Heart left ventricle (tissue), 16 donors: ENCODE data around the gene MYO19. TPM values are rescaled to one million over a fixed set of nuclear protein-coding genes. Genes with fewer than 3 reads are reported as not detected.

Source experiments
- ATAC-seq, 4 donors: fragments of 200-7000 bp; cut with Tn5 transposase; one replicate each; pipeline ENCODE4 v1.9.1; 2020 to 2022; ENCODE audit warnings: moderate library complexity in 4 of 4, mild to moderate bottlenecking in 3 of 4, moderate number of reproducible peaks in 1 of 4
- DNase-seq, 5 donors: peaks; one replicate each; pipeline ENCODE4 v3.0.0-alpha.2; 2020
- H3K27ac ChIP-seq, 12 donors: fragments of 200-600 bp; sonication (generic) in 4 of 12; one replicate each; pipeline versions ENCODE4 v1.5.0 to v1.8.0; 2016 to 2022; ENCODE audit warnings: mild to moderate bottlenecking in 2 of 12
- H3K27me3 ChIP-seq, 9 donors: fragments of 200-600 bp; sonication (generic) in 2 of 9; one replicate each; pipeline versions ENCODE4 v1.5.1 to v1.8.0; 2016 to 2022; ENCODE audit warnings: mild to moderate bottlenecking in 3 of 9
- H3K36me3 ChIP-seq, 9 donors: fragments of 200-600 bp; sonication (generic) in 2 of 9; one replicate each; pipeline versions ENCODE4 v1.5.0 to v1.8.0; 2018 to 2022; ENCODE audit warnings: mild to moderate bottlenecking in 2 of 9
- H3K4me1 ChIP-seq, 12 donors: fragments of 200-600 bp; sonication (generic) in 4 of 12; one replicate each; pipeline versions ENCODE4 v1.5.0 to v1.8.0; 2016 to 2022; ENCODE audit warnings: mild to moderate bottlenecking in 3 of 12
- H3K4me3 ChIP-seq, 12 donors: fragments of 200-600 bp; sonication (generic) in 4 of 12; one replicate each; pipeline versions ENCODE4 v1.5.0 to v1.8.0; 2017 to 2022; ENCODE audit warnings: mild to moderate bottlenecking in 9 of 12, moderate library complexity in 4 of 12
- H3K9me3 ChIP-seq, 12 donors: fragments of 200-600 bp; sonication (generic) in 4 of 12; one replicate each; pipeline versions ENCODE4 v1.5.0 to v1.8.0; 2016 to 2022; ENCODE audit warnings: mild to moderate bottlenecking in 1 of 12
- POLR2A ChIP-seq, 2 donors: fragments of 450-650 bp; IDR thresholded peaks; one replicate each; pipeline ENCODE4 v1.6.1; 2017; ENCODE audit warnings: antibody characterized with exemption in 2 of 2, mild to moderate bottlenecking in 2 of 2, moderate library complexity in 2 of 2
- WGBS, 4 donors: extraction: QIAGEN DNeasy Blood & Tissue Kit in 2 of 4; methylation state at CpG; one replicate each; pipeline versions ENCODE4 v1.1.5 to v1.1.7; 2013 to 2018; 5-methylcytosine and 5-hydroxymethylcytosine counted together
- intact Hi-C, 10 donors: fragments of 100-400 bp; cut with DNase I; formaldehyde crosslinking; loops; one replicate each; pipeline versions ENCODE4 v1.11.1 to v1.14.2; 2022
- polyA plus RNA-seq, 2 donors: library from polyadenylated mRNA; stranded (reverse); fragments of 200-250 nt; gene quantifications; one replicate each; pipeline ENCODE4 v1.2.3, GENCODE V29; 2013
- total RNA-seq, 9 donors: library from RNA; depleted of rRNA in 2 of 9; stranded (reverse); fragments of >200 nt in 2 of 9; fragmentation: NEBNext Ultra II Directional in 3 of 9; extraction: Animal tissue kit (Norgen Biotek cat#: 25700) in 3 of 9; gene quantifications; one replicate each; pipeline versions ENCODE4 v1.1.0 to v1.2.4, GENCODE V29; 2016 to 2023
- TF ChIP-seq, protein P1 (sequence below), 12 donors: fragments of 200-600 bp; sonication (generic) in 4 of 12; IDR thresholded peaks; one replicate each; pipeline versions ENCODE4 v1.5.0 to v1.8.0; 2018 to 2022; ENCODE audit warnings: antibody characterized with exemption in 12 of 12, mild to moderate bottlenecking in 5 of 12
- donor health status: ischemic (EF 13 %, LVEDD 7.1; RV severe dilation, severe dysfunction).
- donor health status: healthy with polysubstance abuse.
- donor health status: DM: no; HTN: yes; CAD: no.
- donor health status: DM: no; HTN: no; CAD: no.
- donor health status: ischemic (EF 25% LVEDD 6.9; RV normal size, moderate dysfunction).
- donor health status: ischemic (EF 25% LVEDD 5.7; RV mildly dilated, moderate dysfunction).
- donor health status: healthy.
- donor health status: DM: yes; HTN: yes; CAD: no.
- donor health status: ischemic (EF 35%, LVEDD 5.7; RV mildly dilated, moderate dysfunction).
- donor health status: nonischemic (EF 11% LVEDD 7.7; RV severe dilation, severe dysfunction).
- donor health status: DM: yes; HTN: yes; CAD: no.
- donor health status: PGD.
- donor health status: ischemic (EF 29% LVEDD 5.4; RV normal size, mild dysfunction).
- donor health status: nonischemic (EF 23%, LVEDD 6.1; RV moderate dilation, normal function).

MYO19 gene
- total and polyA plus RNA-seq, 11 donors = 5.8 to 32.7 (median 12.3) TPM

DNA sequence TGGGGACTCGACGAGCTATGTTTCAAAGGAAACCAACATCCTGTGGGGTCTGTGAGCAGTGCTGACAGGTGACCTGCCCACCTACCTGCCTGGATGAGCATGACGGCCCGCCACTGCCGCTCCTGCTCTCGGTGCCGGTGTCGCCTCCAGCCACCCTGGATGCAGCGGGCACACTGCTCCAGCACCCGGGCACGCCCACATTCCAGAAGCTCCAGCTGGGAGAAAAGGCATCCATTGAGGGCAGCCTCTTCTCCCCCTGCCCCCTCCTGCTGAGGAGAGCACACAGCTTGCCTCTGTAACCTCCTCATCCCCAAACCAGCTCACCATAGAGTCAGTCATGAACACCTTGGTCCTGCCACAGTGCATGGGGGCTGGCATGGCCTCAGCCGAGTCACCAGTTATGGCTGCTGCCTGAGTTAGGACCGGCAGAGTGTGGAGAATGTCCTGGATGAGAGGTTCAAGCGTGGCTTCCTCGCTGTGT, 33.9 kb downstream of the MYO19 start:
- ATAC-seq (no peak), DNase-seq (no peak)
- peaks cover 0 to 28% (median 5%) of the 10 kb centered on the region in 12 donors for H3K4me1 ChIP-seq
- intact Hi-C loops = no loop called here
- no peak for TF ChIP-seq POLR2A (IDR thresholded peaks at IDR 0.05)
- TF ChIP-seq, protein P1, sequence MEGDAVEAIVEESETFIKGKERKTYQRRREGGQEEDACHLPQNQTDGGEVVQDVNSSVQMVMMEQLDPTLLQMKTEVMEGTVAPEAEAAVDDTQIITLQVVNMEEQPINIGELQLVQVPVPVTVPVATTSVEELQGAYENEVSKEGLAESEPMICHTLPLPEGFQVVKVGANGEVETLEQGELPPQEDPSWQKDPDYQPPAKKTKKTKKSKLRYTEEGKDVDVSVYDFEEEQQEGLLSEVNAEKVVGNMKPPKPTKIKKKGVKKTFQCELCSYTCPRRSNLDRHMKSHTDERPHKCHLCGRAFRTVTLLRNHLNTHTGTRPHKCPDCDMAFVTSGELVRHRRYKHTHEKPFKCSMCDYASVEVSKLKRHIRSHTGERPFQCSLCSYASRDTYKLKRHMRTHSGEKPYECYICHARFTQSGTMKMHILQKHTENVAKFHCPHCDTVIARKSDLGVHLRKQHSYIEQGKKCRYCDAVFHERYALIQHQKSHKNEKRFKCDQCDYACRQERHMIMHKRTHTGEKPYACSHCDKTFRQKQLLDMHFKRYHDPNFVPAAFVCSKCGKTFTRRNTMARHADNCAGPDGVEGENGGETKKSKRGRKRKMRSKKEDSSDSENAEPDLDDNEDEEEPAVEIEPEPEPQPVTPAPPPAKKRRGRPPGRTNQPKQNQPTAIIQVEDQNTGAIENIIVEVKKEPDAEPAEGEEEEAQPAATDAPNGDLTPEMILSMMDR (IDR thresholded peaks at IDR 0.05) = no peak
- WGBS, 4 donors = 73 to 89% (median 81%) methylated on average over 6 to 15 of the region's 15 CpGs
- peaks cover 0 to 93% (median 60%) of the 10 kb centered on the region in 9 donors for H3K36me3 ChIP-seq
- H3K27ac ChIP-seq = no peak overlapping the region
- H3K27me3 ChIP-seq = no peaks in the 10 kb centered on the region
- no peaks in the 10 kb centered on the region for H3K9me3 ChIP-seq
- H3K4me3 ChIP-seq = no peak overlapping the region

DNA sequence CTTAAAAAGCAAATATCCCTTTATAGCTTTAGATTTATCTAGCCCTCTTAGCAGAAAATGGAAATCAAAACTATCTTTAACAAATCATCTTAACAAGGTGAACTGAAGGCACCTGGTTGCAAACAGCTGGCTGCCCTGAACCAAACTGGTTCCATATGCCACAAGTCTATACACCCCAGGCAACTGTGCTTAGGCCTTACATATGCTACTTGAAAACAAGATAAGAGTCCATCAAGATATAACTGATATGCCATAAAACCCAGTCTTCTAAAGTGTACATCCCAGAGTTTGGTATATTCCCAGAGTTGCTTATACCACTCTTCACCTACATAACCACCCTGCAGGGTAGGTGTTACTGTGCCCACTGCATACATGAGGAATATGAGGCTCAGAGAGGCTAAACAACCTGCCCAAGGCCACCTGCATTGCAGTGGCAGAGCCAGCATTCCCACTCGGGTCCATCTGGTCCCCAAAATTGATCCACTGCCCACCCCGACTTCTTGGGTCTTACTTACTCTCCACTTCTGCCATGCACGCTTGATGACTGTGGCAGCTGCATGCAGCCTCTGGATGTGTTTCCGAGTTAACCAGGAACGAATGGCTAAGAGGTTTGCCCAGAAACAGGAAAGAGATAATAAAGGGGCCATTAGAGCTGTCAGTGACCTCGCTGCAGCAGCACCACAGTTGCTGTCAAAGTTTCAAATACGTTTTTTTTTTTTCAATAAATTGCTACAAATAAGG, 35.9 kb downstream of the MYO19 start:
- ATAC-seq = no peak
- H3K4me1 ChIP-seq = peaks cover 0 to 19% (median 2%) of the 10 kb centered on the region in 12 donors
- TF ChIP-seq, protein P1 (IDR thresholded peaks at IDR 0.05) = no peak
- TF ChIP-seq POLR2A (IDR thresholded peaks at IDR 0.05) = no peak
- H3K9me3 ChIP-seq = no peaks in the 10 kb centered on the region
- peaks cover 0 to 94% (median 60%) of the 10 kb centered on the region in 9 donors for H3K36me3 ChIP-seq
- no peak for DNase-seq
- 52 to 60% (median 56%) methylated on average over 7 of the region's 7 CpGs for WGBS, 4 donors
- H3K4me3 ChIP-seq = no peak overlapping the region
- intact Hi-C loops = loop anchor here in 1 of 10 donors (5.0 kb wide), 1 partner anchor 39 kb away; no protein-coding TSS in a partner anchor
- H3K27me3 ChIP-seq = no peaks in the 10 kb centered on the region
- H3K27ac ChIP-seq = no peak overlapping the region

- TF ChIP-seq, protein P1 (IDR thresholded peaks at IDR 0.05) = no peak
- TF ChIP-seq POLR2A (IDR thresholded peaks at IDR 0.05) = no peak
- Histone ChIP-seq H3K4me1 (peaks cover 0 to 13% (median 0%) of the 10 kb centered on the region in 12 donors), H3K27me3 (no peaks in the 10 kb centered on the region), H3K9me3 (no peaks in the 10 kb centered on the region), H3K36me3 (peaks cover 0 to 96% (median 65%) of the 10 kb centered on the region in 9 donors), H3K27ac (no peak overlapping the region), H3K4me3 (no peak overlapping the region)
- DNase-seq (no peak), ATAC-seq (peak in 2 of 4 donors; percentile 22 to 47)
- intact Hi-C loops = loop anchor here in 1 of 10 donors (5.0 kb wide), 1 partner anchor 39 kb away; no protein-coding TSS in a partner anchor
- 41 to 63% (median 61%) methylated on average over 8 to 9 of the region's 9 CpGs for WGBS, 4 donors
Observed at GRCh38 chr17:36498155-36498554, 36.5 kb downstream of the MYO19 start.

DNA sequence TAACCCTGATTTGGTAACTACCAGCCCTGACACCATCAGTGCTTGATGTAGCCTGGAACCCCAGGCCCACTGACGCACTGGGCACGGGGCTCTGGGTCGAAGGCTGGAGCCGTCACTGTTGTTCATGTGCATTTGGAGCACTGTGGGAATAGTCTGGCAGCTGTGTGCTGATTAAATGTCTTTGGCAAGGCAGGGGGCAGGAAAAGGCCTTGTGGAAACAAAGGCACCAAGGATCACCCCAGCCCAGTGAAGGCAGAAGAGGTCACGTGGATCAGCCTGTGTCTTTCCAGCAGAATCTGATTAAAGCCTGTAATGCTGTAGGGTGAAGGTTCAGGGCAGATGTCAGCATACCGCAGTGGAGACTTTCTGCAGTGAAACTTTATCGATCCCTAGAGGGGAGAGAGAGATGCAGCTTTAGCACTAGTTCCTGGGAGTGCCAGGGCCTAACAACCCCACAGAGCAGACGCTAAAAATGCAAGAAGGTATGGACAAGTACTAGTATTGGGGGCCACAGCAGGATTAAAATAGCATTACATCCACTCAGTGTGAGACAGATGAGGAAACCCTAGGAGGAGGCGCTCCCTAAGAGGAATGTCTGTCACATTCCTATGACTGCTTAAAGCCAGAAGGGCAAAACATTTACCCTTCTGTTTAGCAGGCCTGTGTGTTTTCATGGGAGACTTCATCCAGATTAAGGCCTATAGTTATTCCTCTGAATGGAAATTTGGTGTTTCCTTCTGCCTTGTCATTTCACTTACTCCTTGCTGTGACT, 38.5 kb downstream of the MYO19 start:
- Histone ChIP-seq H3K4me1 (peaks cover 0 to 12% (median 0%) of the 10 kb centered on the region in 12 donors), H3K27ac (no peak overlapping the region), H3K27me3 (no peaks in the 10 kb centered on the region), H3K36me3 (peaks cover 0 to 93% (median 78%) of the 10 kb centered on the region in 9 donors), H3K4me3 (no peak overlapping the region), H3K9me3 (no peaks in the 10 kb centered on the region)
- 85 to 92% (median 90%) methylated on average over 6 to 9 of the region's 9 CpGs for WGBS, 4 donors
- no peak for TF ChIP-seq POLR2A (IDR thresholded peaks at IDR 0.05)
- TF ChIP-seq, protein P1 (IDR thresholded peaks at IDR 0.05) = no peak
- ATAC-seq (peak in 1 of 4 donors; percentile 15), DNase-seq (no peak)
- intact Hi-C loops = loop anchor here in 1 of 10 donors (5.0 kb wide), 1 partner anchor 41 kb away; no protein-coding TSS in a partner anchor
